Heart left ventricle (tissue), 13 donors: ENCODE results near the gene RGS7.

ENCODE experiments used
- POLR2A ChIP-seq, 2 donors: fragments of 450-650 bp; IDR thresholded peaks; one replicate each; pipeline ENCODE4 v1.6.1; 2017; ENCODE audit warnings: antibody characterized with exemption in 2 of 2, mild to moderate bottlenecking in 2 of 2, moderate library complexity in 2 of 2
- TF ChIP-seq, protein P1 (sequence below), 12 donors: fragments of 200-600 bp; sonication (generic) in 4 of 12; IDR thresholded peaks; one replicate each; pipeline versions ENCODE4 v1.5.0 to v1.8.0; 2018 to 2022; ENCODE audit warnings: antibody characterized with exemption in 12 of 12, mild to moderate bottlenecking in 5 of 12
- donor health status: ischemic (EF 13 %, LVEDD 7.1; RV severe dilation, severe dysfunction).
- donor health status: DM: no; HTN: yes; CAD: no.
- donor health status: DM: no; HTN: no; CAD: no.
- donor health status: ischemic (EF 25% LVEDD 6.9; RV normal size, moderate dysfunction).
- donor health status: ischemic (EF 25% LVEDD 5.7; RV mildly dilated, moderate dysfunction).
- donor health status: ischemic (EF 35%, LVEDD 5.7; RV mildly dilated, moderate dysfunction).
- donor health status: nonischemic (EF 11% LVEDD 7.7; RV severe dilation, severe dysfunction).
- donor health status: DM: yes; HTN: yes; CAD: no.
- donor health status: PGD.
- donor health status: ischemic (EF 29% LVEDD 5.4; RV normal size, mild dysfunction).
- donor health status: nonischemic (EF 23%, LVEDD 6.1; RV moderate dilation, normal function).

GRCh38 chr1:240816472-240816871 lies 540.5 kb downstream of the RGS7 start:
- TF ChIP-seq, protein P1, sequence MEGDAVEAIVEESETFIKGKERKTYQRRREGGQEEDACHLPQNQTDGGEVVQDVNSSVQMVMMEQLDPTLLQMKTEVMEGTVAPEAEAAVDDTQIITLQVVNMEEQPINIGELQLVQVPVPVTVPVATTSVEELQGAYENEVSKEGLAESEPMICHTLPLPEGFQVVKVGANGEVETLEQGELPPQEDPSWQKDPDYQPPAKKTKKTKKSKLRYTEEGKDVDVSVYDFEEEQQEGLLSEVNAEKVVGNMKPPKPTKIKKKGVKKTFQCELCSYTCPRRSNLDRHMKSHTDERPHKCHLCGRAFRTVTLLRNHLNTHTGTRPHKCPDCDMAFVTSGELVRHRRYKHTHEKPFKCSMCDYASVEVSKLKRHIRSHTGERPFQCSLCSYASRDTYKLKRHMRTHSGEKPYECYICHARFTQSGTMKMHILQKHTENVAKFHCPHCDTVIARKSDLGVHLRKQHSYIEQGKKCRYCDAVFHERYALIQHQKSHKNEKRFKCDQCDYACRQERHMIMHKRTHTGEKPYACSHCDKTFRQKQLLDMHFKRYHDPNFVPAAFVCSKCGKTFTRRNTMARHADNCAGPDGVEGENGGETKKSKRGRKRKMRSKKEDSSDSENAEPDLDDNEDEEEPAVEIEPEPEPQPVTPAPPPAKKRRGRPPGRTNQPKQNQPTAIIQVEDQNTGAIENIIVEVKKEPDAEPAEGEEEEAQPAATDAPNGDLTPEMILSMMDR (IDR thresholded peaks at IDR 0.05) = no peak
- no peak for TF ChIP-seq POLR2A (IDR thresholded peaks at IDR 0.05)
